GM12878 (cell line): ENCODE measurements around the gene ASB2. TPM values are rescaled to one million over a fixed set of nuclear protein-coding genes. Genes with fewer than 3 reads are reported as not detected.
A peak's percentile ranks its signal among the peaks of the same experiment; 100 is the strongest.

Experiments used
- ATAC-seq: fragments of 200-7000 bp; cut with Tn5 transposase; 3 replicates; pipeline ENCODE4 v1.9.1; 2020; ENCODE audit warnings: mild to moderate bottlenecking, moderate library complexity
- BruUV-seq: library from RNA; stranded (reverse); fragments of 400-500 nt; replicated peaks from 2 replicates; lab custom pipeline; 2021; lab: Mats Ljungman, UMichigan
- CTCF ChIA-PET: fragments of 300-600 bp; sonication (Branson Sonifier 250); formaldehyde crosslinking; extraction: SDS; loops from one replicate; lab custom pipeline; 2021; ENCODE audit warnings: inconsistent platforms; lab: Yijun Ruan, JAX
- POLR2A ChIA-PET: fragments of 350-600 bp; formaldehyde crosslinking; extraction: SDS; loops from one replicate; lab custom pipeline; 2021; ENCODE audit warnings: inconsistent platforms; lab: Charles Lee
- RAD21 ChIA-PET: fragments of 300-600 bp; sonication (Branson Sonifier 250); formaldehyde crosslinking; loops from one replicate; lab custom pipeline; 2023; ENCODE audit warnings: antibody characterized with exemption; ENCODE audit not compliant: unreplicated experiment; lab: Charles Lee
- SMC1A ChIA-PET: fragments of 300-600 bp; sonication (Branson Sonifier 250); formaldehyde crosslinking; loops from one replicate; lab custom pipeline; 2023; ENCODE audit not compliant: unreplicated experiment, uncharacterized antibody; lab: Charles Lee
- DNase-seq: peaks from one replicate; pipeline ENCODE4 v3.0.0-alpha.2; 2011; ENCODE audit warnings: low read depth, low spot score
- FAIRE-seq: peaks from 3 replicates; lab custom pipeline; 2011; peaks lifted over from hg19 to GRCh38; lab: Jason Lieb, UNC
- H2AFZ ChIP-seq: 2 replicates; pipeline ENCODE4 v1.6.0; 2011; ENCODE audit warnings: low read depth, low read length, control low read depth; ENCODE audit not compliant: control insufficient read depth
- H3K27ac ChIP-seq: 2 replicates; pipeline ENCODE4 v1.5.1; 2011; ENCODE audit warnings: control low read depth; ENCODE audit not compliant: control insufficient read depth, insufficient read depth
- H3K27me3 ChIP-seq, 2 experiments: replicated peaks in 1 of 2; 2 replicates each; pipeline versions ENCODE4 v1.6.0 to v1.6.1; 2011; ENCODE audit warnings: low read length in 1 of 2; ENCODE audit not compliant: control insufficient read depth in 2 of 2, insufficient read depth in 2 of 2
- H3K36me3 ChIP-seq, 2 experiments: 2 replicates each; pipeline ENCODE4 v1.5.1; 2011; ENCODE audit warnings: low read length in 1 of 2; ENCODE audit not compliant: control insufficient read depth in 2 of 2, insufficient read depth in 2 of 2
- H3K4me1 ChIP-seq: 2 replicates; pipeline ENCODE4 v1.6.1; 2011; ENCODE audit warnings: mild to moderate bottlenecking, low read length, moderate library complexity, mixed read lengths; ENCODE audit not compliant: control insufficient read depth, insufficient read depth
- H3K4me2 ChIP-seq: 2 replicates; pipeline ENCODE4 v1.6.0; 2011; ENCODE audit warnings: control low read depth; ENCODE audit not compliant: control insufficient read depth, insufficient read depth
- H3K4me3 ChIP-seq: fragments of 200-600 bp; sonication (generic); 2 replicates; pipeline ENCODE4 v1.5.1; 2016
- H3K79me2 ChIP-seq: 2 replicates; pipeline ENCODE4 v1.6.0; 2011; ENCODE audit warnings: low read length; ENCODE audit not compliant: control insufficient read depth, insufficient read depth
- H3K9ac ChIP-seq: 2 replicates; pipeline ENCODE4 v1.8.0; 2011; ENCODE audit warnings: low read length, control low read depth, mixed read lengths; ENCODE audit not compliant: control insufficient read depth, insufficient read depth
- H3K9me3 ChIP-seq: replicated peaks from 3 replicates; pipeline ENCODE4 v1.5.1; 2011; ENCODE audit warnings: mild to moderate bottlenecking, low read length; ENCODE audit not compliant: control insufficient read depth, insufficient read depth
- H4K20me1 ChIP-seq: 2 replicates; pipeline ENCODE4 v1.6.0; 2011; ENCODE audit not compliant: control insufficient read depth, insufficient read depth
- ATF7 ChIP-seq: fragments of 450-650 bp; IDR thresholded peaks from 2 replicates; pipeline ENCODE4 v1.6.1; 2016; ENCODE audit warnings: low read depth, mild to moderate bottlenecking
- BHLHE40 ChIP-seq, 2 experiments: fragments of 450-650 bp in 1 of 2; IDR thresholded peaks; 2 replicates each; pipeline ENCODE4 v1.6.1; 2011 to 2017; ENCODE audit warnings: low read depth in 2 of 2, borderline replicate concordance in 1 of 2, improper control_type of control experiment in 1 of 2, low read length in 1 of 2, mild to moderate bottlenecking in 1 of 2
- ESRRA ChIP-seq: IDR thresholded peaks from 2 replicates; pipeline ENCODE4 v1.6.1; 2012; ENCODE audit warnings: mild to moderate bottlenecking, low read length, improper control_type of control experiment
- KAT2A ChIP-seq: conservative IDR thresholded peaks from 2 replicates; pipeline ENCODE4 v1.6.1; 2011; ENCODE audit warnings: low read depth, low read length; ENCODE audit not compliant: control insufficient read depth
- MTA2 ChIP-seq: fragments of 450-650 bp; IDR thresholded peaks from 2 replicates; pipeline ENCODE4 v1.6.1; 2016; ENCODE audit warnings: low read depth, mild to moderate bottlenecking, moderate library complexity
- NR2C1 ChIP-seq: fragments of 450-650 bp; IDR thresholded peaks from 2 replicates; pipeline ENCODE4 v1.6.1; 2017; ENCODE audit warnings: antibody characterized with exemption, mild to moderate bottlenecking, moderate library complexity
- NR2C2 ChIP-seq: IDR thresholded peaks from 2 replicates; pipeline ENCODE4 v1.6.1; 2011; ENCODE audit warnings: borderline replicate concordance, low read depth; ENCODE audit not compliant: control insufficient read depth, insufficient read length
- NR2F1 ChIP-seq: fragments of 450-650 bp; conservative IDR thresholded peaks from 2 replicates; pipeline ENCODE4 v1.6.1; 2017; ENCODE audit warnings: mild to moderate bottlenecking
- RB1 ChIP-seq: fragments of 450-650 bp; formaldehyde crosslinking; IDR thresholded peaks from 2 replicates; pipeline ENCODE4 v1.6.1; 2017; ENCODE audit warnings: mild to moderate bottlenecking, borderline replicate concordance
- RBBP5 ChIP-seq: fragments of 200-600 bp; sonication (generic); conservative IDR thresholded peaks from 2 replicates; pipeline ENCODE4 v1.6.1; 2016
- SMARCA5 ChIP-seq: fragments of 450-650 bp; IDR thresholded peaks from 2 replicates; pipeline ENCODE4 v1.6.1; 2017; ENCODE audit warnings: mild to moderate bottlenecking
- TBL1XR1 ChIP-seq: IDR thresholded peaks from 2 replicates; pipeline ENCODE4 v1.6.1; 2012; ENCODE audit warnings: low read depth, low read length, improper control_type of control experiment
- ZBTB33 ChIP-seq: fragments of 450-650 bp; IDR thresholded peaks from 2 replicates; pipeline ENCODE4 v1.6.1; 2017; ENCODE audit warnings: mild to moderate bottlenecking
- WGBS: methylation state at CpG from one replicate; pipeline ENCODE4 v1.1.6; 2016; ENCODE audit warnings: low lambda C conversion rate; ENCODE audit not compliant: insufficient replicate concordance, insufficient coverage; ENCODE audit errors: missing lambda C conversion rate; 5-methylcytosine and 5-hydroxymethylcytosine counted together
- in situ Hi-C: fragments of 300-500 bp; cut with MboI; formaldehyde crosslinking; loops from 9 replicates; pipeline ENCODE4 v1.14.3; 2018; ENCODE audit warnings: mixed read lengths
- intact Hi-C: fragments of 100-400 bp; cut with micrococcal nuclease; formaldehyde crosslinking; loops from one replicate; pipeline ENCODE4 v1.14.2; 2022; ENCODE audit not compliant: unreplicated experiment
- polyA plus RNA-seq, 11 experiments: library from polyadenylated mRNA; depleted of rRNA in 4 of 11; unstranded in 6 of 11; stranded (reverse) in 5 of 11; fragments of >200 nt; fragmentation: Nextera tagmentation in 4 of 11; fragmentation: Illumina TruSeq in 1 of 11; extraction: Ambion mirVana in 4 of 11; extraction: Trizol in 1 of 11; gene quantifications; 1 replicate in 1 of 11; 2 replicates in 10 of 11; pipeline versions ENCODE4 v1.2.1 to v1.2.3, GENCODE V29; 2011 to 2016; ENCODE audit warnings: inconsistent platforms in 2 of 11, missing spikeins in 2 of 11, low read depth in 1 of 11
- total RNA-seq, 4 experiments: library from RNA; depleted of rRNA in 3 of 4; stranded (reverse); fragments of >200 nt in 3 of 4; fragmentation: Illumina TruSeq in 1 of 4; extraction: Trizol in 1 of 4; gene quantifications; 2 replicates each; pipeline versions ENCODE4 v1.2.1 to v1.2.3, GENCODE V29; 2013 to 2021
- TF ChIP-seq, protein P1 (sequence below): IDR thresholded peaks from 2 replicates; pipeline ENCODE4 v1.6.1; 2012; ENCODE audit warnings: low read depth, low read length, improper control_type of control experiment
- TF ChIP-seq, protein P2 (sequence below): fragments of 450-650 bp; IDR thresholded peaks from 2 replicates; pipeline ENCODE4 v1.6.1; 2017; ENCODE audit warnings: mild to moderate bottlenecking, moderate library complexity

The ASB2 gene
- total and polyA plus RNA-seq, 10 of the 15 experiments (the other 5 are each of a cell fraction or from before 2014, with no cell fraction given) = 3.0 to 54.8 (median 33.5) TPM

- peak; percentile 81; the same call in 1 of the 2 replicates for TF ChIP-seq SMARCA5
- TF ChIP-seq RBBP5 = no peak
- TF ChIP-seq, protein P1, sequence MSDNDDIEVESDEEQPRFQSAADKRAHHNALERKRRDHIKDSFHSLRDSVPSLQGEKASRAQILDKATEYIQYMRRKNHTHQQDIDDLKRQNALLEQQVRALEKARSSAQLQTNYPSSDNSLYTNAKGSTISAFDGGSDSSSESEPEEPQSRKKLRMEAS = 0 out of 2 replicates have a peak, but pooled peaks have one; percentile 22
- no peak for TF ChIP-seq NR2C1
- no peak for TF ChIP-seq ATF7
- peak; percentile 92 for TF ChIP-seq ZBTB33
- TF ChIP-seq MTA2 = no peak
- no peak for TF ChIP-seq RB1
Observed at GRCh38 chr14:93999573-93999972, 23.2 kb upstream of the ASB2 start (continued).

DNA sequence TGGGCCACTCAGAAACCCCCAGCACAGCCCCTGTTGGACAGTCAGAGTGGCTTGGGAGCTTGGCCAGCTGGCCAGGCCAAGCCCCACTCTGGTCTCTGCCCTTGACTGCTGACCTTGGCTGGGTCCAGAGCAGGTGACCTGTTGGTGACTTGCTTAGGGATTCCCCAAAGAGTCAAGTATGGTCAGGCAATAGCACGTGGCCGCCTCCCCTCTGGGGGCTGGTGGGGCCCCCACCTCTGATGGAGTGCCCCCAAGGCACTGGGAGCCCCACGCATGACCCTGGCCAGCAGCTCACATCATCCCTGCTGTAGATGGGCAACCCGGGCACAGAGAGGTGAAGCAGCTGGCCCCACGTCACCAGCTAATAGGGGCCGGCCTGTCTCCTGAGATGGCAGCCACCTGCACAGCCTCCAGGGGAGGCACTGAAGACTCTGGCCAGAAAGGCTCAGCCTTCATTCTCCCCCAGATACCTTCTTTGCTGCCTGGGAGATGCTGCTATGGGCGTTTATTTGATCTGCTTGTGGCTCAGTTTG lies 22.6 kb upstream of the ASB2 start:
- no peak overlapping the region for H2AFZ ChIP-seq
- ATAC-seq (peak; percentile 10; the same call in 2 of the 3 replicates), DNase-seq (no peak), FAIRE-seq (no peak)
- in situ Hi-C loops (no loop called here), intact Hi-C loops (no loop called here)
- H3K9me3 ChIP-seq = no peaks in the 10 kb centered on the region
- 62% methylated on average over 7 of the region's 7 CpGs for WGBS
- no peak overlapping the region for H3K4me2 ChIP-seq
- H4K20me1 ChIP-seq = no peaks in the 10 kb centered on the region
- TF ChIP-seq ESRRA (peak; percentile 59; the same call in 1 of the 2 replicates), NR2C2 (no peak), TBL1XR1 (no peak), BHLHE40 (IDR thresholded peaks at IDR 0.05; ENCODE audit: borderline replicate concordance in 1 of 2, low read depth in 2 of 2, low read length in 1 of 2) (peak in 1 of 2 experiments; percentile 40; a peak in 1 of 4 replicates), KAT2A (no peak), NR2F1 (peak; percentile 21; the same call in 1 of the 2 replicates)
- TF ChIP-seq, protein P2, sequence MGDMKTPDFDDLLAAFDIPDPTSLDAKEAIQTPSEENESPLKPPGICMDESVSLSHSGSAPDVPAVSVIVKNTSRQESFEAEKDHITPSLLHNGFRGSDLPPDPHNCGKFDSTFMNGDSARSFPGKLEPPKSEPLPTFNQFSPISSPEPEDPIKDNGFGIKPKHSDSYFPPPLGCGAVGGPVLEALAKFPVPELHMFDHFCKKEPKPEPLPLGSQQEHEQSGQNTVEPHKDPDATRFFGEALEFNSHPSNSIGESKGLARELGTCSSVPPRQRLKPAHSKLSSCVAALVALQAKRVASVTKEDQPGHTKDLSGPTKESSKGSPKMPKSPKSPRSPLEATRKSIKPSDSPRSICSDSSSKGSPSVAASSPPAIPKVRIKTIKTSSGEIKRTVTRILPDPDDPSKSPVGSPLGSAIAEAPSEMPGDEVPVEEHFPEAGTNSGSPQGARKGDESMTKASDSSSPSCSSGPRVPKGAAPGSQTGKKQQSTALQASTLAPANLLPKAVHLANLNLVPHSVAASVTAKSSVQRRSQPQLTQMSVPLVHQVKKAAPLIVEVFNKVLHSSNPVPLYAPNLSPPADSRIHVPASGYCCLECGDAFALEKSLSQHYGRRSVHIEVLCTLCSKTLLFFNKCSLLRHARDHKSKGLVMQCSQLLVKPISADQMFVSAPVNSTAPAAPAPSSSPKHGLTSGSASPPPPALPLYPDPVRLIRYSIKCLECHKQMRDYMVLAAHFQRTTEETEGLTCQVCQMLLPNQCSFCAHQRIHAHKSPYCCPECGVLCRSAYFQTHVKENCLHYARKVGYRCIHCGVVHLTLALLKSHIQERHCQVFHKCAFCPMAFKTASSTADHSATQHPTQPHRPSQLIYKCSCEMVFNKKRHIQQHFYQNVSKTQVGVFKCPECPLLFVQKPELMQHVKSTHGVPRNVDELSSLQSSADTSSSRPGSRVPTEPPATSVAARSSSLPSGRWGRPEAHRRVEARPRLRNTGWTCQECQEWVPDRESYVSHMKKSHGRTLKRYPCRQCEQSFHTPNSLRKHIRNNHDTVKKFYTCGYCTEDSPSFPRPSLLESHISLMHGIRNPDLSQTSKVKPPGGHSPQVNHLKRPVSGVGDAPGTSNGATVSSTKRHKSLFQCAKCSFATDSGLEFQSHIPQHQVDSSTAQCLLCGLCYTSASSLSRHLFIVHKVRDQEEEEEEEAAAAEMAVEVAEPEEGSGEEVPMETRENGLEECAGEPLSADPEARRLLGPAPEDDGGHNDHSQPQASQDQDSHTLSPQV = 0 out of 2 replicates have a peak, but pooled peaks have one; percentile 5
- SMC1A ChIA-PET = interaction anchor here (0.6 to 7.3 kb wide), 21 partner anchors 8 to 344 kb away, joined by 3 to 180 read pairs (median 6); partner anchors contain the start of gene ASB2
- no peaks in the 10 kb centered on the region for H3K79me2 ChIP-seq
- H3K27me3 ChIP-seq = no peaks in the 10 kb centered on the region
- no peak overlapping the region for H3K27ac ChIP-seq
- POLR2A ChIA-PET = interaction anchor here (1.0 to 3.4 kb wide), 13 partner anchors 8 to 59 kb away, joined by 3 to 33 read pairs (median 9); no protein-coding TSS in a partner anchor
- RAD21 ChIA-PET = interaction anchor here (0.9 to 9.3 kb wide), 15 partner anchors 9 to 138 kb away, joined by 3 to 344 read pairs (median 21); partner anchors contain the start of genes ASB2 and OTUB2
- H3K4me1 ChIP-seq = peaks cover 26% of the 10 kb centered on the region
- CTCF ChIA-PET = interaction anchor here (0.6 to 16.9 kb wide), 22 partner anchors 8 to 822 kb away, joined by 3 to 541 read pairs (median 7); partner anchors contain the start of gene ASB2
- H3K4me3 ChIP-seq = no peak overlapping the region
- BruUV-seq = no TSS peak
- no peak overlapping the region for H3K9ac ChIP-seq
- no peaks in the 10 kb centered on the region for H3K36me3 ChIP-seq
